ENCODE data around the gene CLEC1A.
"Not testable (repeated sequence)": the region's sequence is repeated elsewhere in the genome, so short reads cannot be mapped to it uniquely, and the experiment has no call there.

The CLEC1A gene

DNA sequence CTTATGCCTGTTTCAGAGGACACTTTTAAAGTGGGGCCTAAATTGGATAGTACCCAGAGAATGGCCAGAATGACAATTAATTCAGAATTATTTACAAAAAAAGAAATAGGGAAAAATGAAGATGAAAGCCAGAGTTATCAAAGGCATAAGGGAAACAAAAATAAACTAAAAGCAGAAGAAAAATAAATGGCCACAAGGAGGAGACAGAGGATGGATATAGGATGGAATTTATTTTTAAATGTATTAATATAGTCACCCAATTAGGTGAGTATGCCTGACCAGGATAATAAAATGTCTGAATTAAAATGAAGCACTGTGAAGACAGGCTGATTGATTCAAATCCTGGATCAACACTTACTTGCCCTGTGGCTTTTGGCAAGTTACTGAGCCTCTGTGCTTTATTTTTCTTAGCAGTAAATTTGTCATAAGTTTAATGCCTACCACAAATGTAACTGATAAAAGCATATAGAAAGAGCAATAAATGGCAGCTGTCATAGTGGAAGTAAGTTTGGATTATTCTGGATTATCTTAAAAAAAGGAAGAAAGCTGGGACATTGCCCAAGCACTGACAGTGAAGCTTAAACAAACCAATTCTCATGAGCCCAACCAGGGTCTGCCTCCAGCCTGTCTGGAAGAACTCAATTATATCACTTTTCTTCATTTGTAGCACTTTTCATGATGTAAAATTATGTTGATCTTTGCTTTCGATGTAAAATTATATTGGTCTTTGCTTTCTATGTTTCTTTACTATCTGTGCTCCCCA lies 64.8 kb downstream of the CLEC1A start:
- DNase-seq: no peak

DNA sequence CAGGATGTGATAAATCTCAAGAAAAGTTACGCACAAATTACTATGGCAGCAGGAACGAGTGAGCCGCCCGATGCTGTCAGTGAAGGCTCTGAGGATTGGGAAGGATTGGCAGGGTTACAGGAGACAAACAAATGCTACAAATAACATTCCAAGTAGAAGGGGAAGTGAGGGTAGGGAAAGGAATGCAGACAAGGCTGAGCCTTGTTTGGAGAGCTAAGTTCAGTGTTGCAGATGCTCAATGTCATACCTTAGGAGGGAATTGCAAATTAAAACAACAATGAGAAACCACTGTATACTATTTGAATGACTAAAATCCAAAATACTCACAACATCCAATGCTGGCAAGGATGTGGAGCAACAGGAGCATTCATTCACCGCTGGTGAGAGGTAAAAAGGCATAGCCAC lies 67.0 kb downstream of the CLEC1A start:
- no peak for DNase-seq

GRCh38 chr12:10031321-10031720 lies 67.5 kb downstream of the CLEC1A start:
- no peak for DNase-seq

- no peak for DNase-seq
Observed at GRCh38 chr12:10030446-10030845, 68.3 kb downstream of the CLEC1A start, which contains the start of gene CLEC9A. Gene CLEC9A, plus strand, starts transcription at chr12:10030682. Its CDS starts 22,006 bp downstream, at chr12:10052688.

- peak; percentile 96 for DNase-seq
Observed at GRCh38 chr12:10027721-10028120, 71.1 kb downstream of the CLEC1A start.

DNA sequence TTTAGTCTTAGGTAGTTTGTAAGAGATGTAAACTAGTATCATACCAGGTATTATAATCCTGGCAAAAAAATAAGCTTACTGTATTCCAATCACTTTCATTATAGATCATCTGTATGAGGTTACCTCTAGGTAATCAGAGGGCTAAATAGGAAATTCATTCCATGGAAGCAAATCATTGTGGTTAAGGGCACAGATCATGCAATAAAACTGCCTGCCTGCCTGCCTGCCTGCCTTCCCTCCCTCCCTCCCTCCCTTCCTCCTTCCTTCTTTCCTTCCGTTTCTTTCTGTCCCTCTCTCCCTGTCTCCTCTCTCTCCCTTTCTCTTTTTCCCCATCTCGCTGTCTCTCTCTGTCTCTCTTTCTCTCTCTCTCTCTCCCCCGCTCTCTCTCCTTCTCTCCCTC lies 71.5 kb downstream of the CLEC1A start:
- DNase-seq: no peak

DNA sequence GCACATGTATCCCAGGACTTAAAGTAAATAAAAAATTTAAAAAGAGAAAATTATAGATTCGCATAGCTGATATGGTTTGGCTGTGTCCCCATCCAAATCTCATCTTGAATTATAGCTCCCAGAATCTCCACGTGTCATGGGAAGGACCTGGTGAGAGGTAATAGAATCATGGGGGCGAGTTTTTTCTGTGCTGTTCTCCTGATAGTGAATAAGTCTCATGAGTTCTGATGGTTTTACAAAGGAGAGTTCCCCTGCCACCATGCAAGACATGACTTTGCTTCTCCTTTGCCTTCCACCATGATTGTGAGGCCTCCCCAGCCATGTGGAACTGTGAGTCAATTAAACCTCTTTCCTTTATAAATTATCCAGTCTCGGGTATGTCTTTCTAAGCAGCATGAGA lies 72.1 kb downstream of the CLEC1A start:
- not testable (repeated sequence) for DNase-seq

DNA sequence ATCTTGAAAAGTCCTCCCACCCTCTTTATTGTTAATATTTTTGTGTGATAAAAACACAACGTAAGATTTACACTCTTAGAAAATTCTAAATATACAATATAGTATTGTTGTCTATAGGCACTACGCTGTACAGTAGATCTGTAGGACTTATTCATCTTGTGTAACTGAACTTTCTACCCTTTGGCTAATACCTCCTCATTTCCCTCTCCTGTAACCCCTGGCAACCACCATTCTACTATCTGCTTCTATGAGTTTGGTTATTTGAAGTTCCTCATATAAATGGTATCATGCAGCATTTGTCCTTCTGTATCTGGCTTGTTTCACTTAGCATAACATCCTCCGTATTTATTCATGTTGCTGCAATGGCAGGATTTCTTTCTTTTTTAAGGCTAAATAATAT lies 73.5 kb downstream of the CLEC1A start:
- DNase-seq: no peak

DNA sequence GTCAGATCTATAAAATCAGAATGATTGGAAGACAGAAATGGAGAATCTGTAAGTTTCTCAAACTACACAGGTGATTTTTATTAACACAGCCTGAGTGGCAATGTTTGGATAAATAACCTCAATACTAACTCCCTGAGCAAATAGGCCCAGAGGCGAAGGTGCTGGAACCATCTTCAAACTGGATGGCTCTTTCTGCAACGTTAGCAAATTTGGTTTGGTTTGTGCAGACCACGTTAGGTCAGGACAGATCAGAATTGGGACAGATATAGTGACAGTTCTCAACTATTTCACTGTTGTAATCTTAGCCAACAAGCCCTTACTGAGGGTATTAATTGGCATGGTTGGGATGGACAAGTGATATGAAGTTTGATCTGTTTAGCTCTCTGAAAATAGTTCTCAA lies 77.4 kb downstream of the CLEC1A start:
- DNase-seq: no peak
